ENCODE results near the gene TLCD1. TPM values are rescaled to one million over a fixed set of nuclear protein-coding genes. Genes with fewer than 3 reads are reported as not detected.

TLCD1 gene
- total and polyA plus RNA-seq, 2 donors = 7.7 to 9.2 TPM

- no peaks in the 10 kb centered on the region for H3K9me3 ChIP-seq (ENCODE audit: control insufficient read depth in 2 of 2, insufficient read depth in 1 of 2, low read length in 1 of 2)
- peaks cover 80 to 94% of the 10 kb centered on the region in 2 donors for H3K36me3 ChIP-seq (ENCODE audit: control insufficient read depth in 2 of 2, insufficient read depth in 2 of 2, low read length in 1 of 2)
Measured at GRCh38 chr17:28675980-28676379, 50.1 kb downstream of the TLCD1 start.

GRCh38 chr17:28675490-28675889 lies 50.5 kb downstream of the TLCD1 start:
- Histone ChIP-seq H3K27ac (ENCODE audit: low read depth in 1 of 2, low read length in 1 of 2) (no peak overlapping the region), H3K4me3 (ENCODE audit: low read length in 2 of 2) (no peak overlapping the region), H3K36me3 (ENCODE audit: control insufficient read depth in 2 of 2, insufficient read depth in 2 of 2, low read length in 1 of 2) (peaks cover 76 to 92% of the 10 kb centered on the region in 2 donors), H3K4me1 (ENCODE audit: control insufficient read depth in 2 of 2, insufficient read depth in 2 of 2, low read length in 2 of 2) (no peaks in the 10 kb centered on the region), H3K27me3 (ENCODE audit: control insufficient read depth in 2 of 2, insufficient read depth in 1 of 2, low read length in 1 of 2) (no peaks in the 10 kb centered on the region), H3K9me3 (ENCODE audit: control insufficient read depth in 2 of 2, insufficient read depth in 1 of 2, low read length in 1 of 2) (no peaks in the 10 kb centered on the region)
- 97% methylated on average over 3 of the region's 3 CpGs for WGBS
- no peak for DNase-seq (ENCODE audit: low read depth in 6 of 9, low spot score in 9 of 9)

More at GRCh38 chr17:28675980-28676379, 50.1 kb downstream of the TLCD1 start:
- Histone ChIP-seq H3K27ac (ENCODE audit: low read depth in 1 of 2, low read length in 1 of 2) (no peak overlapping the region), H3K4me3 (ENCODE audit: low read length in 2 of 2) (no peak overlapping the region), H3K27me3 (ENCODE audit: control insufficient read depth in 2 of 2, insufficient read depth in 1 of 2, low read length in 1 of 2) (no peaks in the 10 kb centered on the region), H3K4me1 (ENCODE audit: control insufficient read depth in 2 of 2, insufficient read depth in 2 of 2, low read length in 2 of 2) (no peaks in the 10 kb centered on the region)
- 94% methylated on average over 7 of the region's 7 CpGs for WGBS
- DNase-seq (ENCODE audit: low read depth in 6 of 9, low spot score in 9 of 9) = no peak

Other genes with a start within 250 kb of the TLCD1 start
- 5.4 TPM for gene FOXN1, start 219.9 kb downstream of the TLCD1 start, total RNA-seq
- gene FOXN1, start 219.9 kb downstream of the TLCD1 start, polyA plus RNA-seq = 6.5 TPM
- 30.4 TPM for gene UNC119, start 173.6 kb downstream of the TLCD1 start, total RNA-seq
- 30.6 TPM for gene UNC119, start 173.6 kb downstream of the TLCD1 start, polyA plus RNA-seq
- gene PIGS, start 154.7 kb downstream of the TLCD1 start, total RNA-seq = 25.5 TPM
- gene PIGS, start 154.7 kb downstream of the TLCD1 start, polyA plus RNA-seq = 19.6 TPM
- gene ALDOC, start 149.3 kb downstream of the TLCD1 start, total RNA-seq = 18.2 TPM
- 10.6 TPM for gene ALDOC, start 149.3 kb downstream of the TLCD1 start, polyA plus RNA-seq
- 46.0 TPM for gene SPAG5, start 127.2 kb downstream of the TLCD1 start, total RNA-seq
- gene SPAG5, start 127.2 kb downstream of the TLCD1 start, polyA plus RNA-seq = 19.4 TPM
- gene RSKR, start 112.0 kb downstream of the TLCD1 start, total RNA-seq = 2.6 TPM
- gene RSKR, start 112.0 kb downstream of the TLCD1 start, polyA plus RNA-seq = 6.4 TPM
- gene BLTP2, start 81.1 kb downstream of the TLCD1 start, total RNA-seq = 49.8 TPM
- 18.6 TPM for gene BLTP2, start 81.1 kb downstream of the TLCD1 start, polyA plus RNA-seq
- gene SDF2, start 64.3 kb downstream of the TLCD1 start, total RNA-seq = 47.2 TPM
- 40.8 TPM for gene SDF2, start 64.3 kb downstream of the TLCD1 start, polyA plus RNA-seq
- 21.2 TPM for gene SUPT6H, start 64.0 kb downstream of the TLCD1 start, total RNA-seq
- gene SUPT6H, start 64.0 kb downstream of the TLCD1 start, polyA plus RNA-seq = 27.0 TPM
- 1.0 TPM for gene PROCA1, start 14.3 kb downstream of the TLCD1 start, total RNA-seq
- 11.3 TPM for gene PROCA1, start 14.3 kb downstream of the TLCD1 start, polyA plus RNA-seq
- 26.6 TPM for gene RAB34, start 8.4 kb downstream of the TLCD1 start, total RNA-seq
- 81.9 TPM for gene RAB34, start 8.4 kb downstream of the TLCD1 start, polyA plus RNA-seq
- 1,968 TPM for gene RPL23A, start 6.2 kb downstream of the TLCD1 start, total RNA-seq
- gene RPL23A, start 6.2 kb downstream of the TLCD1 start, polyA plus RNA-seq = 1,777 TPM
- 2.2 TPM for gene NEK8, start 2.6 kb upstream of the TLCD1 start, total RNA-seq
- gene NEK8, start 2.6 kb upstream of the TLCD1 start, polyA plus RNA-seq = 5.1 TPM
- 21.2 TPM for gene TRAF4, start 17.8 kb upstream of the TLCD1 start, total RNA-seq
- 29.3 TPM for gene TRAF4, start 17.8 kb upstream of the TLCD1 start, polyA plus RNA-seq
- gene FAM222B, start 116.6 kb upstream of the TLCD1 start, total RNA-seq = 2.5 TPM
- 9.5 TPM for gene FAM222B, start 116.6 kb upstream of the TLCD1 start, polyA plus RNA-seq
- gene ERAL1, start 128.8 kb upstream of the TLCD1 start, total RNA-seq = 19.7 TPM
- 30.3 TPM for gene ERAL1, start 128.8 kb upstream of the TLCD1 start, polyA plus RNA-seq
- gene FLOT2, start 171.5 kb upstream of the TLCD1 start, total RNA-seq = 29.9 TPM
- 82.1 TPM for gene FLOT2, start 171.5 kb upstream of the TLCD1 start, polyA plus RNA-seq
- gene DHRS13, start 176.8 kb upstream of the TLCD1 start, total RNA-seq = 12.7 TPM
- 18.9 TPM for gene DHRS13, start 176.8 kb upstream of the TLCD1 start, polyA plus RNA-seq
- gene PHF12, start 225.3 kb upstream of the TLCD1 start, total RNA-seq = 20.5 TPM
- 32.4 TPM for gene PHF12, start 225.3 kb upstream of the TLCD1 start, polyA plus RNA-seq

All from thymus (tissue), 11 donors.